Measurements from ENCODE around the gene ZCCHC3. TPM values are rescaled to one million over a fixed set of nuclear protein-coding genes. Genes with fewer than 3 reads are reported as not detected.

The ZCCHC3 gene
- total RNA-seq, 1 experiment from 2014 or later, result 22.2 TPM

DNA sequence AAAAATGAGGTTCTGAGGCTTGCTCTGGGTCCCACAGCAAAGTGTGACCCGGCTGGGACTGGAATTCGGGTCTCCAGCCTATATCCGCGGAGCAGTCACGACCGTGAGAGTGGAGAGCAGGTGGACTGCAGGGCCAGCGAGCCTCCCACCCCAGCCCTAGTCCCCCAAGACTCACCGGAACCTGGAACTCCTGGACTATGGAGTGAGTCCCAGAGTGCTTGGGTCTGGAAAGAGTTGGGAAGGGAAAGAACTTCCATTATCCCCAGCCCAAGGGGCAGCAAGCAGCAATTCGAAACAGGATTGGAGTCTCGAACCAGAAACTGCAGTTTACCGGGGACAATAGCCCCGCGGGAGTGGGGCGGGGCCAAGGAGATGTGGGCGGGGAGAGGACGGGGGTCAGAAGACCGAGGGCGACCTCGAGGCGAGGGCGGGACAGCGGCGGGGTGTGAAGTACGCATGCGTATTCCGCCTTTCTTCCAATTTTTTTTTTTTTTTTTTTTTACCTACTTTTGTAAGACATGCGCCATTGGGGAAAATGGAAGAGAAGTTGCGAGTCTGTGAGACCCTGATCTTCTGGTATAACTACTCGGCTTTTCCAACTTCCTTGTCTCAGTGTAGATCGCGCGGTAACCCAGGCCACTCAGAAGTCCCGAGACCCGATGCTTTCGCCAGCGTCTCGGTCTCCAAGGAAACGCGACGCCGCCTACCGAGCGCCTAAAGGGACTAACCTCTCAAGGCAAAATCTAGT lies 7.1 kb upstream of the ZCCHC3 start, which contains the start of gene C20orf96:
C20orf96 (minus strand) TSS at position 667 of the 748 bp plus-strand sequence; CDS start at position 527, 140 bp downstream.
- Histone ChIP-seq H3K4me1 (ENCODE audit: low read length) (peaks cover 19% of the 10 kb centered on the region), H3K4me3 (ENCODE audit: low read length) (peak within 1 kb of the TSS; percentile 78), H2AFZ (ENCODE audit: low read length) (peak within 1 kb of the TSS; percentile 89), H3K4me2 (ENCODE audit: low read depth, low read length, poor library complexity, severe bottlenecking) (peak within 1 kb of the TSS; percentile 94), H3K79me2 (ENCODE audit: low read length) (no peaks in the 10 kb centered on the region), H3K36me3 (ENCODE audit: insufficient read depth, low read length) (no peaks in the 10 kb centered on the region), H3K9ac (ENCODE audit: low read length) (peak within 1 kb of the TSS; percentile 75), H3K9me3 (ENCODE audit: low read length) (no peaks in the 10 kb centered on the region), H3K27ac (ENCODE audit: low read length) (no peak within 1 kb of the TSS), H3K27me3 (ENCODE audit: low read length) (no peaks in the 10 kb centered on the region), H3K9me2 (replicated peaks; ENCODE audit: insufficient read depth, low read length) (no peaks in the 10 kb centered on the region), H4K20me1 (ENCODE audit: insufficient read depth, low read depth, low read length) (no peaks in the 10 kb centered on the region)
- peak; percentile 95 for DNase-seq

DNA sequence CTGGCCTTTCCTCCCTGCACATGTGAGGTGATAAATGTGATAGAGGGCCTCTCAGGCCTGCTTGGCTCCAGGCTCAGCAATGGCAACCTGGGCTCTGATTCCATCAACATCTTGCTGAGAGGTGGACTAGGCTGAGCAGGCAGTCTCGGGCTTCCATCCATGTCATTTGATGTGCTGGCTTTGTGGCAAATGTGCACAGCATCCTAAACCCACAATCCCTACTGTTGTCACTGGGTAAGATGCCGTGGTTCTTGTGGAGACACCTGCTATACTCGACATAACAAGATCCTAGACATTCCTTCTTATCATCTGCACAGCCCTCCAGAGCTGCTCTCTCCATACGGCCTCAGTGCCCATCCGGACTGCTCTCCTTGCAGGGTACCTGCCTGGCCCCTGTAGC lies 2.8 kb upstream of the ZCCHC3 start:
- Histone ChIP-seq H3K9ac (ENCODE audit: low read length) (no peak overlapping the region), H4K20me1 (ENCODE audit: insufficient read depth, low read depth, low read length) (peaks cover 15% of the 10 kb centered on the region), H3K27me3 (ENCODE audit: low read length) (no peaks in the 10 kb centered on the region), H3K4me1 (ENCODE audit: low read length) (peaks cover 35% of the 10 kb centered on the region), H3K79me2 (ENCODE audit: low read length) (peaks cover 18% of the 10 kb centered on the region), H3K4me3 (ENCODE audit: low read length) (no peak overlapping the region), H3K9me2 (replicated peaks; ENCODE audit: insufficient read depth, low read length) (no peaks in the 10 kb centered on the region), H3K27ac (ENCODE audit: low read length) (no peak overlapping the region), H3K9me3 (ENCODE audit: low read length) (no peaks in the 10 kb centered on the region), H3K36me3 (ENCODE audit: insufficient read depth, low read length) (peaks cover 6% of the 10 kb centered on the region), H3K4me2 (ENCODE audit: low read depth, low read length, poor library complexity, severe bottlenecking) (no peak overlapping the region), H2AFZ (ENCODE audit: low read length) (no peak overlapping the region)
- DNase-seq, result no peak

DNA sequence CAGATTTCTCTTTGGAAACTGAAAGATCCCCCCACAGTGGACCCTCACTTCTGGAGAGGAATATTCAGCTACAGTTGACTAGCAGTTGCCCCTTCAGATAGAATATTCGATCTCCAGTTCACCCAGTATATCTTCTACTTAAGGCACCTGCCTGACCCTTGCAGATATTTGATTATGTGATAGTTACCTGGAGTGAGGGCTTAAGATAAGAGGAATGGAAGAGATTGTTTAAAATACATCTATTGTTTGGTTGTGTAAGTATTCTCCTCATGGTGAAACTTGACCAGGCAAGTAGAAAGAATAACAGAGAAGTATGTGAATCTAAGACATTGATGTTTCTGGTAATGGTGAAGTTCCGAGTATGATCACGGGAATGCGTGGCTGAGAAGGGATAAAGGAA lies 1.6 kb upstream of the ZCCHC3 start:
- Histone ChIP-seq H3K9ac (ENCODE audit: low read length) (no peak overlapping the region), H3K9me2 (replicated peaks; ENCODE audit: insufficient read depth, low read length) (no peaks in the 10 kb centered on the region), H3K36me3 (ENCODE audit: insufficient read depth, low read length) (peaks cover 13% of the 10 kb centered on the region), H4K20me1 (ENCODE audit: insufficient read depth, low read depth, low read length) (peaks cover 24% of the 10 kb centered on the region), H3K27ac (ENCODE audit: low read length) (no peak overlapping the region), H3K27me3 (ENCODE audit: low read length) (no peaks in the 10 kb centered on the region), H3K4me1 (ENCODE audit: low read length) (peaks cover 33% of the 10 kb centered on the region), H3K79me2 (ENCODE audit: low read length) (peaks cover 21% of the 10 kb centered on the region), H3K4me2 (ENCODE audit: low read depth, low read length, poor library complexity, severe bottlenecking) (no peak overlapping the region), H3K9me3 (ENCODE audit: low read length) (no peaks in the 10 kb centered on the region), H2AFZ (ENCODE audit: low read length) (no peak overlapping the region), H3K4me3 (ENCODE audit: low read length) (no peak overlapping the region)
- no peak for DNase-seq

DNA sequence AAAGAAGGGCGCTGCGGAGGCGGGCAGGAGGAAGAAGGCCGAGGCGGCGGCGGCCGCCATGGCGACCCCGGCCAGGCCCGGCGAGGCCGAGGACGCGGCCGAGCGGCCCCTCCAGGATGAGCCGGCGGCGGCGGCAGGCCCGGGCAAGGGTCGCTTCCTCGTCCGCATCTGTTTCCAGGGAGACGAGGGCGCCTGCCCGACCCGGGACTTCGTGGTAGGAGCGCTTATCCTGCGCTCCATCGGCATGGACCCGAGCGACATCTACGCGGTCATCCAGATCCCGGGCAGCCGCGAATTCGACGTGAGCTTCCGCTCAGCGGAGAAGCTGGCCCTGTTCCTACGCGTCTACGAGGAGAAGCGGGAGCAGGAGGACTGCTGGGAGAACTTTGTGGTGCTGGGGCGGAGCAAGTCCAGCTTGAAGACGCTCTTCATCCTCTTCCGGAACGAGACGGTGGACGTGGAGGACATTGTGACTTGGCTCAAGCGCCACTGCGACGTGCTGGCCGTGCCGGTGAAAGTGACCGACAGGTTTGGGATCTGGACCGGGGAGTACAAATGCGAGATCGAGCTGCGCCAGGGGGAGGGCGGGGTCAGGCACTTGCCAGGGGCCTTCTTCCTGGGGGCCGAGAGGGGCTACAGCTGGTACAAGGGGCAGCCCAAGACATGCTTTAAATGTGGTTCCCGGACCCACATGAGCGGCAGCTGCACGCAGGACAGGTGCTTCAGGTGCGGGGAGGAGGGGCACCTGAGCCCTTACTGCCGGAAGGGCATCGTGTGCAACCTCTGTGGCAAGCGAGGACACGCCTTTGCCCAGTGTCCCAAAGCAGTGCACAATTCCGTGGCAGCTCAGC lies 780 bp downstream of the ZCCHC3 start:
- H4K20me1 ChIP-seq (ENCODE audit: insufficient read depth, low read depth, low read length), result peaks cover 27% of the 10 kb centered on the region
- peak overlapping the region; percentile 67 for H3K27ac ChIP-seq (ENCODE audit: low read length)
- H3K36me3 ChIP-seq (ENCODE audit: insufficient read depth, low read length), result peaks cover 13% of the 10 kb centered on the region
- H3K9me2 ChIP-seq (replicated peaks; ENCODE audit: insufficient read depth, low read length), result no peaks in the 10 kb centered on the region
- no peaks in the 10 kb centered on the region for H3K9me3 ChIP-seq (ENCODE audit: low read length)
- peak overlapping the region; percentile 89 for H3K4me3 ChIP-seq (ENCODE audit: low read length)
- peaks cover 25% of the 10 kb centered on the region for H3K4me1 ChIP-seq (ENCODE audit: low read length)
- H3K27me3 ChIP-seq (ENCODE audit: low read length), result no peaks in the 10 kb centered on the region
- peak overlapping the region; percentile 85 for H3K4me2 ChIP-seq (ENCODE audit: low read depth, low read length, poor library complexity, severe bottlenecking)
- peaks cover 21% of the 10 kb centered on the region for H3K79me2 ChIP-seq (ENCODE audit: low read length)
- no peak overlapping the region; the same call in 1 of the 2 replicates for H2AFZ ChIP-seq (ENCODE audit: low read length)
- peak; percentile 74 for DNase-seq
- peak overlapping the region; percentile 97 for H3K9ac ChIP-seq (ENCODE audit: low read length)

DNA sequence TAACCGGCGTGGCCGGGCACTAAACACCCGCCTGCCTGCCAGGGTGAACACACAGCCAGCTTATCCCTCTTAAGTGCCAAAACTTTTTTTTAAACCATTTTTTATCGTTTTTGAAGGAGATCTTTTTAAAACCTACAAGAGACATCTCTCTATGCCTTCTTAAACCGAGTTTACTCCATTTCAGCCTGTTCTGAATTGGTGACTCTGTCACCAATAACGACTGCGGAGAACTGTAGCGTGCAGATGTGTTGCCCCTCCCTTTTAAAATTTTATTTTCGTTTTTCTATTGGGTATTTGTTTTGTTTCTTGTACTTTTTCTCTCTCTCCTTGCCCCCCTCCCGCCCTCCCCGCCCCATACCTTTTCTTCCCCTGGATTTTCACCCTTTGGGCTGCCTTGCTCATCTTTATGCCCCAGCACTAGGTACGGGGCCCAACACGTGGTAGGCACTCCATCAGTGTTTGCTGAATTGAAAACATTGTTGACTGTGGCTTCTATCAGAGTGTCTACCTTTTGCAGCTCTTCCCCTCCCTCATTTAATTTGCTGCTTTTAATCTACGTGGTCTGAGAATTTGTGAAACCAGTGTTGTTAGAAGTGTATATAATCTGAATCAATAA lies 1.5 kb downstream of the ZCCHC3 start:
- H3K27ac ChIP-seq (ENCODE audit: low read length), result no peak overlapping the region
- no peak for DNase-seq
- peak overlapping the region; percentile 89 for H3K4me3 ChIP-seq (ENCODE audit: low read length)
- peaks cover 27% of the 10 kb centered on the region for H4K20me1 ChIP-seq (ENCODE audit: insufficient read depth, low read depth, low read length)
- no peaks in the 10 kb centered on the region for H3K9me3 ChIP-seq (ENCODE audit: low read length)
- H3K36me3 ChIP-seq (ENCODE audit: insufficient read depth, low read length), result peaks cover 13% of the 10 kb centered on the region
- H3K4me2 ChIP-seq (ENCODE audit: low read depth, low read length, poor library complexity, severe bottlenecking), result peak overlapping the region; percentile 85
- H3K27me3 ChIP-seq (ENCODE audit: low read length), result no peaks in the 10 kb centered on the region
- peak overlapping the region; percentile 97 for H3K9ac ChIP-seq (ENCODE audit: low read length)
- no peak overlapping the region for H2AFZ ChIP-seq (ENCODE audit: low read length)
- H3K4me1 ChIP-seq (ENCODE audit: low read length), result peaks cover 25% of the 10 kb centered on the region
- no peaks in the 10 kb centered on the region for H3K9me2 ChIP-seq (replicated peaks; ENCODE audit: insufficient read depth, low read length)
- peaks cover 21% of the 10 kb centered on the region for H3K79me2 ChIP-seq (ENCODE audit: low read length)

DNA sequence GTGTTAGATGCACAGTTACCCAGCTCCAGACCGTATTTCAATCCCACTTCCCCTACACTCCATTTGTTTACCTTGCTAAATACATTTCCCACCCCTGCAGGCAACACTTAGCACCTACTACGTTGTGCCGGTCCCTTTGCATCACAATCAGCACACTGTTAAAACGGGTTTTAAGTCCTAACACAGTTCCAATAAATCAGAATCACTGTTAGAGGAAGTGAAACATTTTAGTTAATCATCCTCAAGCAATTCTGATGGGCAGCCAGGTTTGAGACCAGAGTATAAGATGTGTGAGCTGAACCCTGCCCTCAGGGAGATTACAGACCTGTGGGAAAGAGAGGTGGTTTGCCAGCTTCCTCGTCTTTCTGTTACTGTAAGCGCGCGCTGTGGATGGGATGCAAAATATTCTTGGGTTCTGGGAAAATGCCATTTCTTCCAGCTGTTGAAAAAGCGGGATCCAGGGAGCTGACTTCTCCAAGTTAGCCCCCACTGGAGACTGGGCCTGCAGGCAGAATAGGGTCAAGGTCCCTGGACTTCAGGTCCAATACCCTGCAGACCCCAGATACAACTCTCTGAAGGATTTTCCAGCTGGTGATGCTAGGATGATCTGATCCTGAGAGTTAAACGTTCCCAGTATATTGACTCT lies 3.1 kb downstream of the ZCCHC3 start:
- H3K9ac ChIP-seq (ENCODE audit: low read length), result no peak overlapping the region
- peak; percentile 68 for DNase-seq
- no peak overlapping the region for H3K27ac ChIP-seq (ENCODE audit: low read length)

DNA sequence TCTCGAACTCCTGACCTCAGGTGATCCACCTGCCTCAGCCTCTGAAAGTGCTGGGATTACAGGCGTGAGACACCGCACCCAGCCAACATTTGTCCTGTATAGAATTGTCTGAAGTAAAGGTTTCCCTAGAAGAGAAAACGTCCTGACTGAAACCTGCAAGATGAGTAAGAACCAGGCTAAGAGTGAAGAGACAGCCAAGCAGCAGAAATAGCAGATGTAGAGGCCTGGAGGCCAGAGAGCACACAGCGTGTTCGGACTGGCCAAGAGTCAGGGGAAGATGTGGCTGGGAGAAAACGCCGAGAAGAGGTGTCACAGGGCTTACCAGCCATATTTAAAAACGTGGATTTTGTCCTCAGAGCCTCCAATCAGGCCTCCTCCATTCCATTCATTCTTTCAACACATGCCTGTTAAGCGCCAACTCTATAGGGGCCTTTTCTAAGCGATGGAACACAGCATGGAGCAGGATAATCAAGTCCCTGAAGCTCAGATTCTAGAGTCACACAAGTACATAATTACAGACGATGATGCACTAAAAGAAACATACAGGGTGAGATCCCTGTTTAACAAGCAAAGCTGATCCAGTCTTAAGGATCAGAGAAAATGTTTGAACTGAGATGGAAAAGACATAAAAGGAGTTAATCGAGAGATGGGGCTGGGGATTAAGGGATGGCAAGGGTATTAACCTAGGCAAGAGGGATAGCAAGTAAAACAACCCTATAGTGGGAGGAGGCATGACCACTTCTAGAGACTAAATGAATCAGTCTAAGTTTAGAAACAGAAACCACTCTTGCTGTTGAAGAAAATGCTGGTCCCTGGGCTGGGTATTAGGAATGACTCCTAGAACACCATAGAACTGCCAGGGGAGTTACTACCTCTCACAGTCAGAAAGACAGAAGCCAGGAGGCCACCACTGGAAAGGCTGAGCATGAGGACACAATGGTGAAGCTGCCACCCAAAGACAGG lies 4.8 kb downstream of the ZCCHC3 start:
- no peaks in the 10 kb centered on the region for H3K27me3 ChIP-seq (ENCODE audit: low read length)
- no peak overlapping the region for H3K4me2 ChIP-seq (ENCODE audit: low read depth, low read length, poor library complexity, severe bottlenecking)
- no peaks in the 10 kb centered on the region for H3K9me2 ChIP-seq (replicated peaks; ENCODE audit: insufficient read depth, low read length)
- no peak for DNase-seq
- H4K20me1 ChIP-seq (ENCODE audit: insufficient read depth, low read depth, low read length), result peaks cover 27% of the 10 kb centered on the region
- H3K4me1 ChIP-seq (ENCODE audit: low read length), result peaks cover 19% of the 10 kb centered on the region
- peaks cover 13% of the 10 kb centered on the region for H3K36me3 ChIP-seq (ENCODE audit: insufficient read depth, low read length)
- H2AFZ ChIP-seq (ENCODE audit: low read length), result no peak overlapping the region
- H3K9ac ChIP-seq (ENCODE audit: low read length), result no peak overlapping the region
- no peak overlapping the region for H3K27ac ChIP-seq (ENCODE audit: low read length)
- H3K4me3 ChIP-seq (ENCODE audit: low read length), result no peak overlapping the region
- peaks cover 21% of the 10 kb centered on the region for H3K79me2 ChIP-seq (ENCODE audit: low read length)
- no peaks in the 10 kb centered on the region for H3K9me3 ChIP-seq (ENCODE audit: low read length)

More for the DNA sequence above, 3.1 kb downstream of the ZCCHC3 start:
- Histone ChIP-seq H3K9me2 (replicated peaks; ENCODE audit: insufficient read depth, low read length) (no peaks in the 10 kb centered on the region), H3K9me3 (ENCODE audit: low read length) (no peaks in the 10 kb centered on the region), H3K4me1 (ENCODE audit: low read length) (peaks cover 25% of the 10 kb centered on the region), H3K79me2 (ENCODE audit: low read length) (peaks cover 21% of the 10 kb centered on the region), H3K4me3 (ENCODE audit: low read length) (no peak overlapping the region), H2AFZ (ENCODE audit: low read length) (no peak overlapping the region), H4K20me1 (ENCODE audit: insufficient read depth, low read depth, low read length) (peaks cover 27% of the 10 kb centered on the region), H3K4me2 (ENCODE audit: low read depth, low read length, poor library complexity, severe bottlenecking) (peak overlapping the region; percentile 85), H3K27me3 (ENCODE audit: low read length) (no peaks in the 10 kb centered on the region), H3K36me3 (ENCODE audit: insufficient read depth, low read length) (peaks cover 13% of the 10 kb centered on the region)
